IMR-90 (cell line): Measurements from ENCODE around the gene MICAL3. TPM values are rescaled to one million over a fixed set of nuclear protein-coding genes. Genes with fewer than 3 reads are reported as not detected.

ENCODE experiments used
- ATAC-seq: fragments of 200-7000 bp; cut with Tn5 transposase; 2 replicates; pipeline ENCODE4 v1.9.1; 2020; ENCODE audit warnings: low read depth, mild to moderate bottlenecking, moderate library complexity
- BruUV-seq: library from RNA; stranded (reverse); fragments of 400-500 nt; replicated peaks from 2 replicates; lab custom pipeline; 2021; lab: Mats Ljungman, UMichigan
- CTCF ChIA-PET: fragments of 300-600 bp; formaldehyde crosslinking; extraction: SDS; loops from one replicate; lab custom pipeline; 2021; ENCODE audit warnings: antibody characterized with exemption; lab: Yijun Ruan, JAX
- POLR2A ChIA-PET: fragments of 300-600 bp; sonication (Branson Sonifier 250); formaldehyde crosslinking; loops from one replicate; lab custom pipeline; 2022; ENCODE audit warnings: antibody characterized with exemption; ENCODE audit not compliant: unreplicated experiment; lab: Charles Lee
- DNase-seq: peaks from one replicate; pipeline ENCODE4 v3.0.0; 2013
- H2AFZ ChIP-seq: replicated peaks from 2 replicates; pipeline ENCODE3; 2013; ENCODE audit warnings: low read length, mild to moderate bottlenecking; ENCODE audit not compliant: poor library complexity
- H2AK5ac ChIP-seq: 2 replicates; pipeline ENCODE4 v1.6.1; 2013; ENCODE audit warnings: low read depth, low read length, inconsistent platforms
- H2AK9ac ChIP-seq: replicated peaks from 2 replicates; pipeline ENCODE3; 2013; ENCODE audit warnings: mild to moderate bottlenecking, low read depth, low read length, moderate library complexity; ENCODE audit not compliant: poor library complexity
- H2BK120ac ChIP-seq: 2 replicates; pipeline ENCODE4 v1.6.1; 2013; ENCODE audit warnings: low read depth, low read length, inconsistent platforms
- H2BK15ac ChIP-seq: 3 replicates; pipeline ENCODE4 v1.6.1; 2013; ENCODE audit warnings: low read depth, low read length, inconsistent platforms
- H2BK20ac ChIP-seq: 2 replicates; pipeline ENCODE4 v1.6.1; 2013; ENCODE audit warnings: low read depth, mild to moderate bottlenecking, inconsistent platforms, low read length, moderate library complexity
- H2BK5ac ChIP-seq: 2 replicates; pipeline ENCODE4 v1.6.1; 2013; ENCODE audit warnings: mild to moderate bottlenecking, low read depth, low read length, inconsistent platforms; ENCODE audit not compliant: poor library complexity, severe bottlenecking
- H3K14ac ChIP-seq: replicated peaks from 2 replicates; pipeline ENCODE4 v1.6.1; 2013; ENCODE audit warnings: low read depth, low read length, inconsistent platforms
- H3K18ac ChIP-seq: 2 replicates; pipeline ENCODE4 v1.6.1; 2013; ENCODE audit warnings: low read depth, low read length, control low read depth
- H3K23ac ChIP-seq: 2 replicates; pipeline ENCODE4 v1.6.1; 2013; ENCODE audit warnings: low read depth, low read length, inconsistent platforms
- H3K27ac ChIP-seq: 2 replicates; pipeline ENCODE4 v1.5.1; 2013; ENCODE audit warnings: mild to moderate bottlenecking, control low read depth, low read length; ENCODE audit not compliant: insufficient read depth
- H3K27me3 ChIP-seq: 2 replicates; pipeline ENCODE4 v1.6.1; 2013; ENCODE audit warnings: low read length; ENCODE audit not compliant: control insufficient read depth, insufficient read depth
- H3K36me3 ChIP-seq: 2 replicates; pipeline ENCODE4 v1.6.1; 2013; ENCODE audit warnings: low read length, mixed read lengths; ENCODE audit not compliant: control insufficient read depth, insufficient read depth
- H3K4ac ChIP-seq: 2 replicates; pipeline ENCODE4 v1.6.1; 2013; ENCODE audit warnings: low read depth, low read length, inconsistent platforms
- H3K4me1 ChIP-seq: 2 replicates; pipeline ENCODE4 v1.6.1; 2013; ENCODE audit warnings: low read length, mixed read lengths; ENCODE audit not compliant: control insufficient read depth, insufficient read depth
- H3K4me2 ChIP-seq: 2 replicates; pipeline ENCODE4 v1.6.1; 2013; ENCODE audit warnings: low read depth, mild to moderate bottlenecking, control low read depth, low read length, moderate library complexity
- H3K4me3 ChIP-seq: 2 replicates; pipeline ENCODE4 v1.5.1; 2013; ENCODE audit warnings: low read depth, mild to moderate bottlenecking, control low read depth, low read length, moderate library complexity; ENCODE audit not compliant: insufficient read depth
- H3K56ac ChIP-seq: 2 replicates; pipeline ENCODE4 v1.6.1; 2013; ENCODE audit warnings: low read length, inconsistent platforms; ENCODE audit not compliant: insufficient read depth; ENCODE audit errors: extremely low read depth
- H3K79me1 ChIP-seq, 2 experiments: 2 replicates each; pipeline ENCODE4 v1.6.1; 2013; ENCODE audit warnings: low read length in 2 of 2, inconsistent platforms in 1 of 2, low read depth in 1 of 2
- H3K9ac ChIP-seq: 2 replicates; pipeline ENCODE4 v1.6.1; 2013; ENCODE audit warnings: low read depth, low read length, control low read depth
- H3K9me1 ChIP-seq: 2 replicates; pipeline ENCODE4 v1.6.1; 2013; ENCODE audit warnings: low read length, inconsistent platforms; ENCODE audit not compliant: insufficient read depth
- H3K9me3 ChIP-seq: 2 replicates; pipeline ENCODE4 v1.6.1; 2013; ENCODE audit warnings: low read length; ENCODE audit not compliant: control insufficient read depth, insufficient read depth
- H4K20me1 ChIP-seq: 2 replicates; pipeline ENCODE4 v1.6.1; 2013; ENCODE audit warnings: low read length, inconsistent platforms; ENCODE audit not compliant: insufficient read depth
- H4K5ac ChIP-seq: 2 replicates; pipeline ENCODE4 v1.6.1; 2013; ENCODE audit warnings: mild to moderate bottlenecking, low read depth, low read length, control low read depth
- H4K8ac ChIP-seq, 2 experiments: 2 replicates each; pipeline ENCODE4 v1.6.1; 2013; ENCODE audit warnings: low read depth in 2 of 2, low read length in 2 of 2, control low read depth in 1 of 2, inconsistent platforms in 1 of 2
- H4K91ac ChIP-seq: 2 replicates; pipeline ENCODE4 v1.6.1; 2013; ENCODE audit warnings: low read depth, low read length, inconsistent platforms; ENCODE audit not compliant: insufficient read depth
- BHLHE40 ChIP-seq: fragments of 150-350 bp; IDR thresholded peaks from 2 replicates; pipeline ENCODE4 v1.6.1; 2016; ENCODE audit warnings: mild to moderate bottlenecking, low read depth, low read length
- CHD1 ChIP-seq: IDR thresholded peaks from 2 replicates; pipeline ENCODE4 v1.6.1; 2012; ENCODE audit warnings: low read depth, low read length, improper control_type of control experiment
- MAZ ChIP-seq: IDR thresholded peaks from 2 replicates; pipeline ENCODE4 v1.6.1; 2012; ENCODE audit warnings: low read depth, mild to moderate bottlenecking, low read length, improper control_type of control experiment, moderate library complexity, borderline replicate concordance
- POLR2A ChIP-seq: IDR thresholded peaks from 2 replicates; pipeline ENCODE4 v1.6.1; 2012; ENCODE audit warnings: mild to moderate bottlenecking, low read depth, low read length
- SMC3 ChIP-seq: fragments of 150-350 bp; IDR thresholded peaks from 2 replicates; pipeline ENCODE4 v1.6.1; 2016; ENCODE audit warnings: low read depth, mild to moderate bottlenecking, antibody characterized with exemption, low read length, moderate library complexity
- WGBS, 2 experiments: methylation state at CpG; one replicate each; pipeline versions ENCODE4 v1.1.5 to v1.1.7; 2013; ENCODE audit warnings: missing lambda C conversion rate in 2 of 2; ENCODE audit not compliant: insufficient read length in 1 of 2; ENCODE audit errors: extremely low coverage in 2 of 2; 5-methylcytosine and 5-hydroxymethylcytosine counted together
- dilution Hi-C: fragments of 300-500 bp; cut with HindIII; formaldehyde crosslinking; loops from one replicate; pipeline ENCODE4 v1.14.3; 2018; ENCODE audit warnings: low sequenced_read_pairs; ENCODE audit not compliant: unreplicated experiment
- in situ Hi-C: fragments of 300-500 bp; cut with MboI; formaldehyde crosslinking; loops from 3 replicates; pipeline ENCODE4 v1.14.3; 2019; ENCODE audit warnings: low sequenced_read_pairs, inconsistent platforms, mixed read lengths
- intact Hi-C: fragments of 100-400 bp; cut with micrococcal nuclease; formaldehyde crosslinking; loops from 2 replicates; pipeline ENCODE4 v1.10.0; 2022
- polyA plus RNA-seq, 3 experiments: library from polyadenylated mRNA; depleted of rRNA; stranded (reverse); fragments of >200 nt; gene quantifications; 2 replicates each; pipeline ENCODE4 v1.2.3, GENCODE V29; 2012; ENCODE audit warnings: low replicate concordance in 1 of 3
- total RNA-seq: library from RNA; depleted of rRNA; stranded (reverse); fragments of >200 nt; gene quantifications from 2 replicates; pipeline ENCODE4 v1.2.3, GENCODE V29; 2012

Gene MICAL3
- total and polyA plus RNA-seq, 2 of the 4 experiments (the other 2 are of a cell fraction): 17.6 to 26.8 TPM

GRCh38 chr22:17925431-17925841 is 98.9 kb downstream of the MICAL3 start:
- intact Hi-C loops: no loop called here
- Histone ChIP-seq H2AFZ (no peak overlapping the region), H2AK9ac (no peak overlapping the region), H3K4ac (no peak overlapping the region), H3K56ac (no peak overlapping the region), H3K4me2 (no peak overlapping the region; the same call in 1 of the 2 replicates), H3K14ac (0 out of 2 replicates have a peak overlapping the region, but pooled peaks have one; percentile 32), H3K9ac (no peak overlapping the region), H3K36me3 (no peaks in the 10 kb centered on the region), H4K20me1 (peaks cover 71% of the 10 kb centered on the region), H2BK15ac (no peak overlapping the region), H2AK5ac (peak overlapping the region; percentile 21; the same call in 1 of the 2 replicates), H4K8ac (no peak overlapping the region), H3K27ac (no peak overlapping the region), H2BK120ac (no peak overlapping the region), H3K9me1 (peaks cover 36% of the 10 kb centered on the region), H2BK5ac (no peak overlapping the region), H3K9me3 (no peaks in the 10 kb centered on the region), H4K5ac (no peak overlapping the region), H3K4me3 (no peak overlapping the region), H3K27me3 (no peaks in the 10 kb centered on the region), H2BK20ac (no peak overlapping the region), H3K79me1 (peaks cover 56 to 86% of the 10 kb centered on the region in 2 experiments), H3K4me1 (peaks cover 24% of the 10 kb centered on the region), H3K18ac (no peak overlapping the region), H3K23ac (no peak overlapping the region), H4K91ac (no peak overlapping the region)
- CTCF ChIA-PET: no interaction called here
- in situ Hi-C loops: no loop called here
- WGBS, 2 experiments: no CpG with 5 or more reads among the region's 7 CpGs
- no TSS peak for BruUV-seq
- no peak for ATAC-seq
- POLR2A ChIA-PET: no interaction called here
- dilution Hi-C loops: no loop called here
- no peak for DNase-seq
- TF ChIP-seq BHLHE40 (no peak), POLR2A (no peak), SMC3 (no peak), MAZ (no peak), CHD1 (no peak)
